Skeletal muscle tissue (tissue), 4 donors: Measurements from ENCODE around the gene NOL7. TPM values are rescaled to one million over a fixed set of nuclear protein-coding genes. Genes with fewer than 3 reads are reported as not detected.

ENCODE experiments used
- H3K27ac ChIP-seq: one replicate; pipeline ENCODE4 v1.7.0; 2013; ENCODE audit warnings: mild to moderate bottlenecking, low read depth, low read length, inconsistent platforms
- H3K27me3 ChIP-seq, 3 donors: one replicate each; pipeline ENCODE4 v1.7.0; 2013; ENCODE audit warnings: low read length in 3 of 3; ENCODE audit not compliant: control insufficient read depth in 3 of 3, insufficient read depth in 3 of 3
- H3K36me3 ChIP-seq, 3 donors: one replicate each; pipeline ENCODE4 v1.7.0; 2013; ENCODE audit warnings: low read length in 3 of 3; ENCODE audit not compliant: control insufficient read depth in 3 of 3, insufficient read depth in 3 of 3
- H3K4me1 ChIP-seq, 3 donors: one replicate each; pipeline ENCODE4 v1.7.0; 2013; ENCODE audit warnings: low read length in 3 of 3, mild to moderate bottlenecking in 3 of 3; ENCODE audit not compliant: control insufficient read depth in 3 of 3, insufficient read depth in 3 of 3
- H3K4me3 ChIP-seq, 3 donors: one replicate each; pipeline ENCODE4 v1.7.0; 2013; ENCODE audit warnings: low read length in 3 of 3
- H3K9ac ChIP-seq, 3 donors: one replicate each; pipeline ENCODE4 v1.7.0; 2013; ENCODE audit warnings: low read length in 3 of 3, mild to moderate bottlenecking in 3 of 3, moderate library complexity in 2 of 3, low read depth in 1 of 3
- H3K9me3 ChIP-seq, 3 donors: one replicate each; pipeline ENCODE4 v1.7.0; 2013; ENCODE audit warnings: low read length in 3 of 3; ENCODE audit not compliant: control insufficient read depth in 3 of 3
- total RNA-seq: library from RNA; depleted of rRNA; stranded (reverse); fragments of >200 nt; gene quantifications from one replicate; pipeline ENCODE4 v1.2.3, GENCODE V29; 2014
- donor health status: Osteomylitis.

Gene NOL7
- total RNA-seq, 1 donor from 2014 or later = 29.2 TPM

DNA sequence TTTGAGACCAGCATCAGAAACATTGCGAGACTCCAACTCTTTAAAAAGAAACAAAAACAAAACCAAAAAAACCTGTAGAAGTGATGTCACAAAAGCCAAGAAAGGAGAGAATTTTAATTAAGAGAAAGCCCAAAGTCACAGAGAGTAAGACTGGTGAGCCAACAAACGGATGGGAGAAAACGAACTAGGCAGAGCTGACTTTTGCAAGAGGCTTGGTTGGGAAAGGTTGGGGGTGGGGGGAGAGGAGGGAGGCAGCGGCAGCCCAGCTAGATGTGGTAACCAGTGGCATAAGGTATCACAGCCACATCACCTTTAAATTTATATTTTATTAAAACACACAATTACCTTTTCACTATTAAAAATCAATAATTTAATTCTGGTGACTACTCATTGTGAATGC is 23.5 kb downstream of the NOL7 start:
- Histone ChIP-seq H3K27me3 (no peaks in the 10 kb centered on the region), H3K27ac (no peak overlapping the region), H3K4me3 (no peak overlapping the region), H3K9ac (no peak overlapping the region), H3K9me3 (no peaks in the 10 kb centered on the region), H3K4me1 (no peaks in the 10 kb centered on the region), H3K36me3 (peaks cover 2 to 37% (median 18%) of the 10 kb centered on the region in 3 donors)

DNA sequence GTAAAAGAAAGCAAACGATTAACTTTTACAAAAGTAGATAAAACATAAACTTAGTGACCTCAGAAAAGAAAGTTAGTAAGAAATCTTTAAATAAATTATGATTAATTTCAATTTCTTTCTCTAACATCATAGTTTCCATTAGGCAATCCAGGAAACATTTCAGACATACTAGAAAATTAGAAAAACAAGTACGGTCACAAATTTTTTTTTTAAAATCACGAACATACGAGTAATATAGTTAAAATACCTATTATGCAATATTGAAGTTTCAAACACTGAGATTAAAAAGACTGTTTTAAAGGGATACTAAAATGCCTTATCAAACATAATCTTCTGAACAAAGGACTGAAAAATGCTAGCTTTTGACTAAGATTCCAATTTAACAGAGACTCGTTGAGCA is 26.2 kb downstream of the NOL7 start:
- Histone ChIP-seq H3K9me3 (no peaks in the 10 kb centered on the region), H3K4me1 (no peaks in the 10 kb centered on the region), H3K27me3 (no peaks in the 10 kb centered on the region), H3K36me3 (peaks cover 2 to 35% (median 13%) of the 10 kb centered on the region in 3 donors), H3K9ac (no peak overlapping the region), H3K4me3 (no peak overlapping the region), H3K27ac (no peak overlapping the region)

DNA sequence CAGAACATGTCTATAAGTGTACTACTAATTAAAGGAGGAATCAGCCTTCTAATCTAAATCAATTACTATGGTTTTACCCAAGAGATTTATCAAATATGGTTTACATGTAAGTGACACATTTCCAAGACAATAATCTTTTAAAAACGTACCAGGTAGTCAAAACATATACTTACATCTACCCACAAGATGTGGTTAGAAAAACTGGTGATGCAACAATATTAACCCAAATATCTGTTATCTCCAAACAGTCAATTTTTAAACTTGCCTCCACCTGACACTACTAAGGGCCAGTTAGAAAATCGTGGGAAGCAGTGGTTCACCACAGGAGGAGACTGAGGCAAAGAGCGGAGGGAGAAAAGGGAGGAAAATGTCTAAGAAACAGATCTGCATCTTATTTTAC is 28.0 kb downstream of the NOL7 start:
- no peak overlapping the region for H3K27ac ChIP-seq
- H3K4me1 ChIP-seq = no peaks in the 10 kb centered on the region
- no peaks in the 10 kb centered on the region for H3K27me3 ChIP-seq
- no peaks in the 10 kb centered on the region for H3K9me3 ChIP-seq
- peaks cover 2 to 28% (median 9%) of the 10 kb centered on the region in 3 donors for H3K36me3 ChIP-seq
- no peak overlapping the region for H3K9ac ChIP-seq
- no peak overlapping the region for H3K4me3 ChIP-seq

DNA sequence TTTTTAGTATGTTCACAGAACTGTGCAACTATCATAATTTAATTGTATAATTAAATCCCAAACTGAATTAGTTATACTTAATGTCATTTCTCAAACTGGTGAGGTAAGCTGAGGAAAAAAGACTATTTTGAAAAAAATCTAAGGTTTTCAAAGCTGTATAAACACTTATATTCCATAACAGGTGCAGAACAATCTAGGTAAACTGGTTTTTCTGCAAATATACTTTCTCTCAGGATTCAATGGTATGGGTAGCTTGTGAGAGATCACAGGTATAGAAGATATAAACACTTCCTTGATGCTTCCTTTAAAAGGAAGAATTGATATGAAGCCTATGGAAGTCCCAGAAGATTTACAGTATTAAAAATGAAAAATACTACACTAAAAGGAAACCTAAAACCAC is 33.7 kb downstream of the NOL7 start:
- Histone ChIP-seq H3K9me3 (no peaks in the 10 kb centered on the region), H3K4me1 (no peaks in the 10 kb centered on the region), H3K27ac (no peak overlapping the region), H3K27me3 (no peaks in the 10 kb centered on the region), H3K4me3 (no peak overlapping the region), H3K9ac (no peak overlapping the region), H3K36me3 (peaks cover 0 to 7% (median 0%) of the 10 kb centered on the region in 3 donors)

DNA sequence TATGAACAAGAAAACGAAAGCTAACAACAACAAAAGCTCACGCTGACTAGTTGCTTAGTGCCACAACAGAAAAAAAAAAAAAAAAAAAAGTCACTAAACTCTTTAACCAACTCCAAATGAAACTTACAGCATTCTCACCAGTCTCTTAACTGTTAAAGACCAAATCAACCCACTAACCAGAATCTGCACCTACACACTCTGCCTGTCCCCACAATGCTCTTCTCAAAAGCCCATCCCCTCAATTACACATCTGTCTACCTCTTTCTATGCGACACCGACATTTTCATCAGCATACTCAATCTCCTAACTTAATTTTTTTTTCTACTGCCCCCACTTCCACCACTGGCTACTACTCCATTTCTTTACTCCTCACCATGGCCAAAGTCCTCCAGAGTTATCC is 34.3 kb downstream of the NOL7 start:
- Histone ChIP-seq H3K27ac (no peak overlapping the region), H3K27me3 (no peaks in the 10 kb centered on the region), H3K36me3 (peaks cover 0 to 7% (median 0%) of the 10 kb centered on the region in 3 donors), H3K4me1 (no peaks in the 10 kb centered on the region), H3K4me3 (no peak overlapping the region), H3K9me3 (no peaks in the 10 kb centered on the region), H3K9ac (no peak overlapping the region)

DNA sequence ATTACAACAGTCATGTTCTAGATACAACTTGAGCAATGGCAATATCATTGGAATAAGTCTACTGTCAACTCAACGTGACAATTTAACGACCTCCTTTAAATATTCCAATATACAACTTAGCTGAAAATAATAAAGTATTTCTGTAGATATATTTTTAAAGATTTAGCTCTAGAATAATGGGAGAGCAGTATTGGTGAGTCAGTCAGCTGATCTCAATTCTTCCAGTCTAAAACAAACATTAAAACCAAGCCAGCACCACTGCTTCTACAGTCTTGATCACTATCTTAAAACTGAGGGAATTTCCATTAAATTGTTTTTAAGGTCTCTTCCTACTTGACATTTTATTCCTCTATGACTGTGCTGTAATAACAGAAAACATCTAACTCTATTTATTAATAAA is 38.2 kb downstream of the NOL7 start:
- Histone ChIP-seq H3K4me3 (no peak overlapping the region), H3K27ac (no peak overlapping the region), H3K9ac (no peak overlapping the region), H3K36me3 (peaks cover 0 to 5% (median 0%) of the 10 kb centered on the region in 3 donors), H3K4me1 (no peaks in the 10 kb centered on the region), H3K27me3 (no peaks in the 10 kb centered on the region), H3K9me3 (no peaks in the 10 kb centered on the region)

DNA sequence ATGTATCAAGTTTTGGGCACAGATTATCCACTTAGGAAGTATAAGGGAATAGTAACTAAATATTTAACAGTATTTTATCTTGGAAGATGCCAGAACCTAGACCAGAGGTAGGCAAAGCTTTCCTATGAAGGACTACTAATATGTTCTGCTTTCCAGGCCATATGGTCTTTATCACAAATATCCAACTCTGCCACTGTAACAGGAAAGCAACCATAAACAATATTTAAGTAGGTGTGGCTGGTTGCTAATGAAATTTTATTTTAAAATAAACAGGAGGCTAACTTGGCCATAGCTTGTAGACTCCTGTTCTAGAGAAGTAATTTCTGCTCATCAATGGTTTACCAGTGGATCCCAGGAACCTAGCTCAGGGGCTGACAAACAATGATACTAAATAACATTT is 39.4 kb downstream of the NOL7 start:
- Histone ChIP-seq H3K27me3 (no peaks in the 10 kb centered on the region), H3K9ac (no peak overlapping the region), H3K4me1 (no peaks in the 10 kb centered on the region), H3K9me3 (no peaks in the 10 kb centered on the region), H3K4me3 (no peak overlapping the region), H3K36me3 (peaks cover 0 to 1% (median 0%) of the 10 kb centered on the region in 3 donors), H3K27ac (no peak overlapping the region)

DNA sequence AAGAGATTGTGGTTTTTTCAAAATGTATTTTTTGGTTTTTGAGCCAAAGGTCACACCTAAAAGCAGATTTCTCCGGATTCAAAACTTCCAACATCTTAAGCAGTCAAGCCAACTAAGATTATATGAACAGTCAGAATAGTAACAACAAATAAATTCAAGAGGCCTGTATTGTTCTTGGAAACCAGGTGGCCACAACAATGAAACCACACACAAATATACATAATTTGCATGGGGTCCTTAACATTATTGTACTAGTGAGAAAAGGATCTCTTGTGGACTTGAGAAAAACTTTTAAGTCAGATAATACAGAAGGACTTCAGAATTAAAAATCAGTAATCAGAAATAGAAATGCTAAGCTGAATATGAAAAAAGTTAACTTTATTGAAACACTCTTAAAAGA is 40.6 kb downstream of the NOL7 start:
- Histone ChIP-seq H3K36me3 (peaks cover 0 to under 1% (median 0%) of the 10 kb centered on the region in 3 donors), H3K4me3 (no peak overlapping the region), H3K27ac (no peak overlapping the region), H3K9me3 (no peaks in the 10 kb centered on the region), H3K27me3 (no peaks in the 10 kb centered on the region), H3K9ac (no peak overlapping the region), H3K4me1 (no peaks in the 10 kb centered on the region)

DNA sequence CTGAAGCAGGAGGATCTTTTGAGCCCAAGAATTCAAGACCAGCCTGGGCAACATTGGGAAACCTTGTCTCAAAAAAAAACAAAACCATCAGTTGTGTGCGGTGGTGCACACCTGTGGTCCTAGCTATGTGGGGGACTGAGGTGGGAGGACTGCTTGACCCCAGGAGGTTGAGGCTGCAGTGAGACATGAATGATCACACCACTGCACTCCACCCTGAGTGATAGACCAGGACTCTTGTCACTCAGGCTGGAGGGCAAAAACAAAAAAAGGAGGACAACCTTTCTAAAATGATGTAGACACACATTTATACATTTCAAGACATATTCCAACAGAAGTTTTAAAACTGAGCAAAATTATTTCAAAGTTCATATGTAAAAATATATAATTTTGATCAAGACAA is 45.1 kb downstream of the NOL7 start:
- Histone ChIP-seq H3K9ac (no peak overlapping the region), H3K27me3 (no peaks in the 10 kb centered on the region), H3K4me3 (no peak overlapping the region), H3K9me3 (no peaks in the 10 kb centered on the region), H3K36me3 (no peaks in the 10 kb centered on the region), H3K27ac (no peak overlapping the region), H3K4me1 (peaks cover 3 to 10% (median 3%) of the 10 kb centered on the region in 3 donors)

DNA sequence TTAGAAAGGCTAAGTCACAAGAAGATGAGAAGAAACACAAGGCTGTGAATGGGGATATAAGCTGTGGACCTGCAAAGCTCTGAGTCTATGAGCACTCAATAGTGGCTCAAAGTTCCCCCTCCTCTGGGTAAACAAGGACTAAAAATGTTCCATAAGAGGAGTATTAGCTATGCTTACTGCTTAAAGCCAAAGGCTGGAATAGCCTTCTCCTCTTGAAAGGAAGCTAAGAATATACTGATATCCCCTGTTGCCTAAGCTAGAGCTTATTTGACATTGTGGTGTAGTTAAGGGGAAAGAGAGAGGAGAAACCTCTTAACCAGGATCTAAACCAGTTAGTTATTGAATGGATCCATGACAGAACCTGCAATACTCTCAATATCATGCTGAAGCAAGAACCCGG is 45.8 kb downstream of the NOL7 start:
- Histone ChIP-seq H3K9me3 (no peaks in the 10 kb centered on the region), H3K27me3 (no peaks in the 10 kb centered on the region), H3K36me3 (no peaks in the 10 kb centered on the region), H3K4me3 (no peak overlapping the region), H3K9ac (no peak overlapping the region), H3K27ac (no peak overlapping the region), H3K4me1 (peaks cover 3 to 10% (median 3%) of the 10 kb centered on the region in 3 donors)

DNA sequence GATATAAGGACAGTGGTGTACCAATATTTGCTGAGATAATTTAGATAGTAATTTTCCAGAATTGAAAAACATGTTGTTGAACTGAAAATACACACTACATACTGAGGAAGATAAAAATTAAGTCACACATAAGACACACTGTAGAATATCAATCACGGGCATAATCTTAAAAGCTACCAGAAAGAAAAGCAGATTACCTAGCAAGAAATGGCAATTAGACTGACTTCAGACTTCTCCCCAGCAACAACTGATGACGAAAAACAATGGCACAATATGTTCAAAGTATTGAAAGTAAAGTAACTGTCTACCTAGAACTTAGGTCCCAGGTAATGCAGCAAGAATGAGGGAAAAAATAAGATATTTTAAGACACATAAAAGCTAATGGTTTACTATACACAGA is 46.5 kb downstream of the NOL7 start:
- no peaks in the 10 kb centered on the region for H3K36me3 ChIP-seq
- H3K4me1 ChIP-seq = peaks cover 3 to 10% (median 3%) of the 10 kb centered on the region in 3 donors
- H3K4me3 ChIP-seq = no peak overlapping the region
- H3K9me3 ChIP-seq = no peaks in the 10 kb centered on the region
- no peaks in the 10 kb centered on the region for H3K27me3 ChIP-seq
- H3K27ac ChIP-seq = no peak overlapping the region
- H3K9ac ChIP-seq = no peak overlapping the region
